A549 treated with CpdA at 1 μM for 4 hours (cell line): ENCODE results near the gene CCDC146. TPM values are rescaled to one million over a fixed set of nuclear protein-coding genes. Genes with fewer than 3 reads are reported as not detected.

Experiments used
- total RNA-seq: library from RNA; stranded (reverse); fragments of 200-300 nt; extraction: Qiagen RNA extraction; gene quantifications from 5 replicates; pipeline ENCODE4 v1.2.3, GENCODE V29; 2022; ENCODE audit warnings: low read depth

CCDC146 gene
- 0.48 to 1.5 TPM (median 0.70 TPM) in 5 replicates for total RNA-seq

GRCh38 chr7:77121860-77122681, at the start of gene CCDC146:
CCDC146 (plus strand) TSS chr7:77122615; CDS start chr7:77167669, 45,054 bp downstream.

GRCh38 chr7:77199013-77199966, 76.9 kb downstream of the CCDC146 start, which contains the start of gene FGL2:
FGL2 (minus strand) TSS chr7:77199819; CDS start chr7:77199793, 26 bp downstream.

Other genes with a start within 250 kb of the CCDC146 start
- not detected in 5 replicates for gene SPDYE17, start 90.3 kb upstream of the CCDC146 start, total RNA-seq
- 0.15 TPM in 2 of 5 replicates, not detected in the others for gene SPDYE18, start 60.1 kb upstream of the CCDC146 start, total RNA-seq
- not detected in 5 replicates for gene FGL2, start 77.2 kb downstream of the CCDC146 start, total RNA-seq